Measurements from ENCODE around the gene KRT40.

Gene KRT40

GRCh38 chr17:40995116-40995515, 11.0 kb upstream of the KRT40 start:
- DNase-seq = no peak

- no peak for DNase-seq
Observed at GRCh38 chr17:40993839-40994238, 9.7 kb upstream of the KRT40 start, which contains the start of gene KRTAP3-3. Gene KRTAP3-3, minus strand, starts transcription at chr17:40994164. Its CDS starts 67 bp downstream, at chr17:40994097.

DNA sequence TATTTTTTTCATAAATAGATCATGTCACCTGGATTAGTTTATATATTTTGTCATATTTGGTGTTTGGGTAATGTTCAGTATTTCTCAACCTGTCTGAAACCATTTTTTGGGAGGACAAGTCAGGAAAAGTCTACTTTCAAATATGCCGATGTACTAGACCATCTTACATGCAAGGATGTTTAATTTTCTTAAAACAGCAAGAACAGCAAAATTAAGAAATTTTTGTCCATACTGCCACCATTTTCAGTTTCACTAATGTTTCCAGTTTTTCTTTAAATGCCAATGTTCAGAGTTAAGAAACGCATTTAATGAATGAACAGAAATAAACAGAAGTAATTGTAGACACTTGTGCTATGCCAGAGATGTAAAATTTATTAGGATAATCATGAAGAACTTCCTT, 9.0 kb upstream of the KRT40 start:
- no peak for DNase-seq

DNA sequence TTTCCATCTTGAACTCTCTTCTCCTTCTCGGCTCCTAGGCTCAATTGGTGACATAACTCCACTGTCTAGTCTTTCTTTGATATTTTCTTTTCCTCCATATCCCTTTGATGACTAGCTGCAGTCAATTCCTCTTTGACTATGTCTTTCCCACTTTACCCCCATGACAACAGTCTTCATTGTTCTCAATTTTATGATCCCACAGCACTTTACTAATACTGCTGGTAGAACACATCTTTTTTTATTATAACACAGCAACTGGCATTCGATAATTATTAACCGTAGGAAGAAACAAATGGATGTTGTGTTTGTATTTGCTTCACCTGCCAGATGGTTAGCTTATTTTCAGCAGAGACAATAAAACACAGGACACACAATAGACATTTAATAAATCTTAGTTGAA, 8.5 kb upstream of the KRT40 start:
- no peak for DNase-seq

DNA sequence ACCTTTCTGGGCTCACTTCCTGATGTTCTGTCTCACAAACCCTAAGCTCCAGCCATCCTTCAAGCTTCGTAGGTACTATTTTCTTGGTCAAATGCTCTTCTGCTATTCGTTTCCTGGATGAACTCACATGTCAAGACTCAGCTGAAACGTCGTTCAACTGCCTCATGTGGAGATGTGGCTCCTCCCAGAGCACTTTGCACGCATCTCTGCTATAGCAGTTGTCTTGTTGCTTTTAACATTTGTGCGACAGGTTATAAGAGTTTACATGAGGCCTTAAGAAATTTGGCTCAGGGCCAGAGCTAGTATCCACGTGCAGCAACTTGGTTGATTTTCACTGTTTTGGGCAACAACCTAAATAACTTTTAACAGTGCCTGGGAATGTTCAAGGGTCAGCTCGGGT, 2.8 kb upstream of the KRT40 start:
- no peak for DNase-seq

GRCh38 chr17:40981115-40981514, 3.0 kb downstream of the KRT40 start:
- no peak for DNase-seq

GRCh38 chr17:40980596-40980995, 3.5 kb downstream of the KRT40 start:
- DNase-seq = no peak

GRCh38 chr17:40980117-40980516, 4.0 kb downstream of the KRT40 start:
- no peak for DNase-seq

- DNase-seq = no peak
Observed at GRCh38 chr17:40978575-40979151, 5.5 kb downstream of the KRT40 start.

DNA sequence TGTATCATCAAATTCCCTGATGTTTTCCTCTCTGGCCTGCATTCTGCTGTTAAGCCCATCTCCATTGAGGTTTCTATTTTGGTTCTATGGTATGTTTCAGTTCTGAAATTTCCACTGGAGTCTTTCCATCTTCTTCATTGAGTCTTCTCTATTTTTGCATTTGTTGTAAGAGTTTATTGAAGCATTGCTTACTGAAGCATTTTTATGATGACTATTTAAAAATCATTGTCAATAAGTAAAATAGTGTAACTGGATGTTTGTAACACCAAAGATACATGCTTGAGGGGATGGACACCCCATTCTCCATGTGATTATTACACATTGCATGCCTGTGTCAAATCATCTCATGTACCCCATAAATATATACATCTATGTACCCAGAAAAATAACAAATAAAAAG, 8.6 kb downstream of the KRT40 start:
- no peak for DNase-seq

- DNase-seq = no peak
Observed at GRCh38 chr17:40974366-40974765, 9.8 kb downstream of the KRT40 start.

DNA sequence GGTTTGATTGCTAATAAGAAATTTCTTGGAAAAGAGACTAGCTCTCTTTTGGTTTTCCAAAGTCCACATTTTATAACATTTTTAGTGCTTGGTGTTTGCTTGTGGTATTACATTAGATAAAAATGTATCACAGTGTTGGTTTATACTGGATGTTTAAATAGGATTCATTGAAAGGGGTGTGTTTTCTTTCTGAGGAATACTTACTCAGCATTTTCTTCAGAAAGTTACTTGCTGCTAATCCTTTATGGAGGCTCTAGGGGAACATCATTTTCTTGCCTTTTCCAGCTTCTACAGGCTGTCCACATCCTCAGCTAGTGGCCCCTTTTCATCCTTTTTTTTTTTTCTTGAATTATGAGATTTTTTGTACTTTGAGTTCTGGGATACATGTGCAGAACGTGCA, 16.5 kb downstream of the KRT40 start:
- DNase-seq = no peak

DNA sequence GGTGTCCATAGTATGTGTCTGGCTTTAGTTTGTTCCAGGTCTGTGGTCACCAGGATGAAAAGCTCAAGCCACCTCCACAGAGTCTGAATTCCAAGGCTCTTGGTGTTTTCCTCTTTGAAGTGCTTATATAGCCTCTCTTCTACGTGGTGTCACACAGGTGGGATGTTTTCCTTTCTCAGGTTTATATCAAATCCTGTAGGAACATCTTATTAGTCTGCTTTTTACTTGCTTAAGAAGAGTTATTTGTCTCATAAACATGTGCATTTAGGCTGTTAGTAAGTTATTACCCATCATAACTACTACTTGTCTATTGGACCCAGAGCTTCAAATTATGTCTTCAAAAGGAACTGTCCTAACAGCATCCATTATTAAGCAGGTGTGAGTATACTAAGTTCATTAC, 17.3 kb downstream of the KRT40 start, which contains the start of gene KRT39:
KRT39 (minus strand) TSS at position 101 of the 400 bp plus-strand sequence; CDS start at position 9, 92 bp downstream.
- no peak for DNase-seq

- peak in 1 of 6 experiments; percentile 3 for DNase-seq
Observed at GRCh38 chr17:40963838-40964237, 20.3 kb downstream of the KRT40 start.

- no peak for DNase-seq
Observed at GRCh38 chr17:40962059-40962561, 22.0 kb downstream of the KRT40 start.

- DNase-seq = no peak
Observed at GRCh38 chr17:40961591-40961990, 22.5 kb downstream of the KRT40 start.

DNA sequence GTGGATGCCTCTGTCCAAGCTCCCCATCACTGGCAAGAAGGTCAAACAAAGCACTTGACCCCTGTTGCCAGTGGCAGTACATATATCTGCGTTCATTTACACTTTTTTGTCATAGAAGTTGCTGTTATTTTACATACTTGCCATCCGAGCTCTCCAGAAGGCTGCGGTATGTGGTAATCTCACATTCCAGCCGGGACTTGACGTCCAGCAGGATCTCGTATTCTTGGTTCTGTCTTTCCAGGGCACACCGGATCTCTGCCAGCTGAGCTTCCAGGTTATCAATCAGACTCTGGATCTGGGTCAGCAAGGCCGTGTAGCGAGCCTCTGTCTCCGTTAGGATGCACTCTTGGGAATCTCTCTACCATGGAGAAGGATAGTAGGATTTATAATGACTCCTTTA, 24.0 kb downstream of the KRT40 start:
- no peak for DNase-seq

DNA sequence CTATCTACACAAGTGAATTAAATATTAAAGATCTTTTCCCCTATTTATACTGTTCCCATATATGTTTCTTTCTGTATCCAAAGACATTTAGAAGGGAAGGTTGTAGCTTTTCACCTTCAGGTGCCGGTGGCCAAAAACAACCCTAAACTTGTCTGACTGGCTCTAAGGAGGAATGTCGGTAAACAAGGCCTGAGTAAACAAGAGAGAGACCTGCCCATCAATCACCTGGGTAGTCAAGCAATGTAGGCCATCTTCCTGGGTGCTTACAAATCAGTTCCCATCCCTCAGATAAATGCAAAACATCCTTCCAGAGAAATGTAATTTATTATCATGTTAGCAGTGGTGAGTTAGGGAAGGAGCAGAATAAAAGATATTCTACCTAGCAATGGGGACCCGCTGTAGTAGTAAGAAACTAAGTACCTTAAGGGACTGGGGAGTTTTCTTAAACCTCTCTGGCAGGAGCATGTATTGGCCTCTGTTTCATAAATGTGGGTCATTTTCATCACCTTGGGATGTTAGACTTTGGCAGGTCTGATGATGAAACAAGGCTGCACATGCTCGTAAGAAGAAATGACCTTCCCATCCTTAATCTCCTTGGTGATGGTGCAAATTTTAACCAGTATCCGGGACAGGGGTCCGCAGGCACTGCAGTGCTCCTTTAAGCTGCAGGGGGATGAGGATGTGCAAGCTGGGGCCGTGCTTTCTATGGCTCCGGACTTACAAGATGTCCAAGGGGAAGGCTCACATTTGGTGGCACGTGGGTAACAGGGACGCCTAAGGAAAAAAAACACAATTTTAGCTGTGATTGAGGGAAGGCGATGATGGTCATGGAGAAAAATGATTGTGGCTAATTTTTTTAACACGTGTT, 25.8 kb downstream of the KRT40 start:
- DNase-seq = no peak

DNA sequence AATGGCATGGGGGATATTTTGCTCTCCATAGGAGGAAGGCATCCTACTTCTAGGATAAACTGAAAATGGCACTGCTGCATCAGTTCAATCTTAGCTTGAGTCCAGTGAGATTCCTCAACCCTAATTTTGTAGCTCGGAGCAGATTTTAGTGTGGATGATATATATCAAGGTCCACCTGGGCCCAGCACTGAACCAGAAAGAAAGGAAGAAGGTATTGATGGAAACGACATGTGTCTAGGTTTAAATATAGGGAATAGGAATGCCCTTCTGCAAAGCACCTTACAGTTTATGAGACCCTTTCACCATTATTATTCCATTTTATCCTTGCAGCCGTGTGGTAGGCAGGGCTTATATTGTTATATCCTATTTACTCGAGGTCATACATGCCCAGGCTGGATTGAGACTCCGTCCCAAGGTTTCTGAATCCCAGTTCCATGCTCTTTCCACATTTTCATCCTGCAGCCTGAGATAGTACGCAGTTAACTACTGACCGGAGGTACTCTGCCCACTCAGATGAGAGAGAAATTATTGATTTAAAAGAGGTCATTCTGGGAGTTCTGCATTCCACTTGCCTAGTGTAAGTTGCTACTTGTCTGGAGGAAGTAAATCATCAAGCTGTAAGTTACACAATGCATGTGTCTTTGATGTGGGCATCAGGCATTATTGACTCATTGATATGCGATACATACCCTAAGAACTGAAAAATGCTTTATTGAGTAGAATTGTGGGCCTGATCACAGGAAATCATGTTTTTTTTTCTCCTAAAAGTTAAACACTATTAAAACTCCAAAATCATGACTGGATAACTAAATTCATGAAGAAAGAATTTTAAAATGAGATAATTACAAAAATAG, 27.5 kb downstream of the KRT40 start:
- DNase-seq = no peak

DNA sequence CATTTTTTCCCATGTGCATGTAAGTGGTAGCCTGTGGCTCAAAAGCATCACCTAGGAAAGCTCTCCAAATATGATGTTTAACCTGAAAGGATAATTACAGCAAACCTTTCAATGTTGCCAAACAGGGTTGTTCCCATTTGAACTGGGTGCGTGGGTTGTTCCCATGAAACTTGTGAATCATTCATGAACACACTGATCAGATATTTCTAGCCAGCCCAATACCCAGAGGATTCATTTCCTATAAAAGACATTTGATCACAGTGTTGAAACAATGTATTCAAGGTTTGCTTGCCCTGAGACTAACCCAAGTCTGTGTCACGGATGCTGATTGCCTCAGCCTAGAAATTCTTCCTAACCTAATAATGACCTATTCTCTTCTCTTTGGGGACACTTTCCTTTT, 30.2 kb downstream of the KRT40 start:
- no peak for DNase-seq

GRCh38 chr17:40952661-40953060, 31.5 kb downstream of the KRT40 start:
- no peak for DNase-seq

GRCh38 chr17:40952154-40952553, 32.0 kb downstream of the KRT40 start:
- DNase-seq = no peak

DNA sequence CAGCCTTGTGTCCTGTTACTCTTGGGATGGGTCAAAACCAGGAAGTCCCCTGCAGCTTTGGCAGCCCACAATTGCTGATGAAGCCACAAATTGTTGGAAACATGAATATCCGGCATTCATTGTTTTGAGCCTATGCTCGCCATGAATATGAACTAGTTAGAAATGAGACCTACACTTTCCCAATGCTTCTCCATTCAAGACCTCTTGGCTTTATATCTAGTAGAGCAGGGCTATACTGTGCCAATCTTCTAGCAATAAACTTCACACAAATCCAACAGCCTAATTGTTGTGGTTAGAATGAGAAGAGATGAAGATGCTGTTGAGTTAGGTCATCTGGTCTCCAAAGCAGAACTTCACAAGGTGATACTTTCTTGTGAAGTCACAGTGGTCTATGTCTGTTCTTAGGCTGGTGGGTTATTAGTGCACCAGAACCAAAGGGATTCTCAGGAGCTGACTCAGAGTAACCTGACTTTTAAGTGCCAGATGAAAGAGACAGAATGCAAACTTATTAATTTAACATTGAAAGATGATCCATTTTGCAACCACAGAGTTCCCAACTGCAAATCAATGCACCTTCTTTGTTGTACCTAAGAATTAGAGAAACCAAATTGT, 33.0 kb downstream of the KRT40 start:
- no peak for DNase-seq

Data from stimulated activated naive CD4-positive, alpha-beta T cell (primary cell).